HG02973 (cell line): ENCODE measurements around the gene NXPH4.
A peak's percentile ranks its signal among the peaks of the same experiment; 100 is the strongest.

Source experiments
- ATAC-seq: cut with Tn5 transposase; IDR thresholded peaks from one replicate; pipeline ENCODE4 v1.9.1; 2021; ENCODE audit warnings: moderate library complexity; ENCODE audit not compliant: unreplicated experiment

The NXPH4 gene

DNA sequence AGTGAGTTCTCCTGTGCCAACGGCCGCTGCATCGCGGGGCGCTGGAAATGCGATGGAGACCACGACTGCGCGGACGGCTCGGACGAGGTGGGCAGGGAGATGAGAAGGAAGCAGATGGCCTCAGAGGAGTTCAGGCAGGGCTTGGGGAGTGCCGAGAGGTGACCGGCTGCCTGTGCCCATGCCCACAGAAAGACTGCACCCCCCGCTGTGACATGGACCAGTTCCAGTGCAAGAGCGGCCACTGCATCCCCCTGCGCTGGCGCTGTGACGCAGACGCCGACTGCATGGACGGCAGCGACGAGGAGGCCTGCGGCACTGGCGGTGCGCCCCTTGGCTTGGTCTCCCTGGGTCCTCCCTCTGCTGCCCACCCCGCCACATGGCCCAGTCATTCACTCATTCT is 13.4 kb upstream of the NXPH4 start:
- ATAC-seq: no peak

DNA sequence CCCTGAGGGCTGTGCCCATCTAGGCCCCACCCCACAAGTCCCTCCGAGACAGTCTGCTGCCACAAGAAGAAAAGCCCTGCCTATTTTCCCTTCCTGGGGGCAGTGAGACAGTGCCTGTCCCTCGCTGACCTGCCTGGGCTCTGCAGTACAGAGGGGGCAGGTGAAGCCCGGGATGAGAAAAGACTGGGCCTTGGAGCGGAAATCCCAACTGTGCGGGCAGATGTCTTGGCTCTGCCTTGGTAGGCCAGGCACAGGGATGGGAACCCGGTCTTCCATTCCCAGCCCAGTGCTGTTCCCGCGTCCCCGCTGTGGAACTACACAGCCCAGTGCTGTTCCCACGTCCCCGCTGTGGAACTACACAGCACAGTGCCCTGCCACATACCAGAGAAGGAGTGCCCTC is 12.8 kb upstream of the NXPH4 start:
- ATAC-seq: no peak

DNA sequence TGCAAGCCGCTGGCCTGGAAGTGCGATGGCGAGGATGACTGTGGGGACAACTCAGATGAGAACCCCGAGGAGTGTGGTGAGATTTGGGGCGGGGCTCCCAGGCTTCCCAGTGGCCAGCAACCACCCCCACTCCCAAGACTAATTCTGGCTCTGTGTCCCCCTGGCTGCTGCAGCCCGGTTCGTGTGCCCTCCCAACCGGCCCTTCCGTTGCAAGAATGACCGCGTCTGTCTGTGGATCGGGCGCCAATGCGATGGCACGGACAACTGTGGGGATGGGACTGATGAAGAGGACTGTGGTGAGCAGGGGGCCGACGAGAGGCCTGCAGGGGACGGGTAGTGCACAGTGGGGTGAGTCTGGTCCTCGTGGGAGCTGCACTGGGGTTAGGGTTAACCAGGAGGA is 12.1 kb upstream of the NXPH4 start:
- no peak for ATAC-seq

DNA sequence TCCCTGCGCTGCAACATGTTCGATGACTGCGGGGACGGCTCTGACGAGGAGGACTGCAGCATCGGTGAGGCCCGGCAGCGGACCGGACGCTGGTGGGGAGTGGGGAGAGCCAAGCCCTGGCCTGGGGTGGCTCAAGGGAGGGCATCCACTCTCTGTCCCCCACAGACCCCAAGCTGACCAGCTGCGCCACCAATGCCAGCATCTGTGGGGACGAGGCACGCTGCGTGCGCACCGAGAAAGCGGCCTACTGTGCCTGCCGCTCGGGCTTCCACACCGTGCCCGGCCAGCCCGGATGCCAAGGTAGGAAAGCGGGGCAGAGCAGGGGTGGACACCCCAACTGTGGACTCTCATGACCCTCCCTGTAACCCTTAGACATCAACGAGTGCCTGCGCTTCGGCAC is 11.4 kb upstream of the NXPH4 start:
- no peak for ATAC-seq

DNA sequence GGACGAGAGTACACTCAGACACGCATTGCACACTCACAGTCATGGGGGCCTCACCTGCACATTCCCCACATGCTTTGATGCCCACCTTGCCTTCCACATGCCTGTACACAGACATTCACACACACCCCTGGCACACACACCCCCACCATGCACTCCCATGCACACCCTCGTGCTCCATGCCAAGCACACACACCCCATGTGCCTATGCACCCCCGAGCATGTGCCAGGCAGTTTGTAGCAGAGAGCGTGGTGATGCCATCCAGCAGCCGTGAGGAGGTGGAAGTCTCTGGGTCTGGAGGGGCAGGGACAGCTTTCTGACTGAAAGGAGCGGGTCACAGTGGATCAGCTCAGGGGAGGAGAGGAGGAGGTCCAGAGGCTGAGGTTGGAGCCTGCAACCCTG is 10.7 kb upstream of the NXPH4 start:
- ATAC-seq: no peak

DNA sequence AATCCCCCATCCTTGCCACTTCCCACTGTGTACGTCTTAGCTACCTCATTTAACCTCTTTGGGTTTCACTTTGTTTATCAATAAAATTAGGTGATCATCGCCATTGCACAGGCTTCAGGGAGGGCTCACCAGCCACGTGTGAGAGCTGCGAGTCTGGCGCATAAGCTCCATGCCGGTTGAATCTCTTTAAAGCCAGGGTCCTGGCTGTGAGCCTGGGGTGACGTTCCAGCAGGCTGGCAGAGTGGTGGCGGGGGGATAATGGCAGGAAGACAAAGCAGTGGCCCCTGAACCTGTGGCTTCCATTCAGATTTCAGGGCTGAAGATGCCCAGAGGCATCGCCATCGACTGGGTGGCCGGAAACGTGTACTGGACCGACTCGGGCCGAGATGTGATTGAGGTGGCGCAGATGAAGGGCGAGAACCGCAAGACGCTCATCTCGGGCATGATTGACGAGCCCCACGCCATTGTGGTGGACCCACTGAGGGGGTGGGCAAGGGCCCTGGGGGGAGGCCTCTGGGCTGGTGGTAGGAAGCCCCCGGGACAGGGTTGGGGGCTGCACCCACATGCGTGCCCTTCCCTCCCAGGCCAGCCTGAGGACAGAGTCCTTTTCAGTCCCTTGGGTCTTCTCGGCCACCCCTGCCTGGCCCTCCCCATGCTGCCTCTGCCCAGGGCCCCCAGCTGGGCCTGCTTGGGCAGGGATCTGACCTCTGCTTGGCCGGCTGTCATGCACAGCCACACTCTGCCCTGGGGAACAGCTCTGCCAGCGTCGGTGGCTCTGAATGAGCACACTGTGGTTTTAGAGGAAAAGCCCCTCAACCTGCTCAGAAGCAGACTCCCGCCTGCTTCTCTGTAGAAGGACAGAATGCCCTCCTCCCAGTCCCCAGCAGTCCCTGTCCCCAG is 8.6 kb upstream of the NXPH4 start:
- no peak for ATAC-seq

DNA sequence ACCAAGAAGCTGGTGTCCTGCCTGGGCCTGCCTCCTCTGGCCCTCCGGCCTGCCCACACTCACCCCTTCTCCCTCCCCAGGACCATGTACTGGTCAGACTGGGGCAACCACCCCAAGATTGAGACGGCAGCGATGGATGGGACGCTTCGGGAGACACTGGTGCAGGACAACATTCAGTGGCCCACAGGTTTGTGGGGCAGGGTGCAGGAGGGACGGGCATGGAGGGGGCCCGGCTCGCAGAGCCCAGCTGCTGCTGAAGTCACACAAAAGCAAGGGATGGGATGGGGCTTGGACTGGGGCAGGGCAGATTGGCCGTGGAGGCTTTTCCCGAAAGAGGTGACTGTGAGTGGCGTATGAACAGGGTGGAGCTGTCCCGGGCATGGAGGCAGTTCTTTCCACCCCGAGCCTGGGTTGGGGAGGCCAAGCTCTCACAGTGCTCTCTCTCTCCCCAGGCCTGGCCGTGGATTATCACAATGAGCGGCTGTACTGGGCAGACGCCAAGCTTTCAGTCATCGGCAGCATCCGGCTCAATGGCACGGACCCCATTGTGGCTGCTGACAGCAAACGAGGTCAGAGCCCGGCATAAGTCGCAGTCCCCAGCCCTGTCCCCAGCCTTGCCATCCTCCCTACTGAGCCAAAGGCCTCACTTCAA is 7.8 kb upstream of the NXPH4 start:
- ATAC-seq: no peak

DNA sequence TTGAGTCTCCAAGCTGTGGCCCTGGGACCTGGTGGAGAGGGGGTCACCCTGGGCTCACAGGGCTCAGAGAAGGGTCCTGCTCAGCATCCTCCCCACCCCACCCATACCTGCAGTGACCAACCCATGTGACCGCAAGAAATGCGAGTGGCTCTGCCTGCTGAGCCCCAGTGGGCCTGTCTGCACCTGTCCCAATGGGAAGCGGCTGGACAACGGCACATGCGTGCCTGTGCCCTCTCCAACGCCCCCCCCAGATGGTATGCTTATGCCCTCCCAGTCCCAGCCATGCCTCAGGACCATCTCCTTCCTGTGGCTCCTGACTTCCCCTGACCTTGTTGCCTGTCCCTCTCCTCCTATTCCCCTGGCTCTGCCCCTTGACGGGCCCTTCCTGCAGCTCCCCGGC is 6.7 kb upstream of the NXPH4 start:
- ATAC-seq: no peak

DNA sequence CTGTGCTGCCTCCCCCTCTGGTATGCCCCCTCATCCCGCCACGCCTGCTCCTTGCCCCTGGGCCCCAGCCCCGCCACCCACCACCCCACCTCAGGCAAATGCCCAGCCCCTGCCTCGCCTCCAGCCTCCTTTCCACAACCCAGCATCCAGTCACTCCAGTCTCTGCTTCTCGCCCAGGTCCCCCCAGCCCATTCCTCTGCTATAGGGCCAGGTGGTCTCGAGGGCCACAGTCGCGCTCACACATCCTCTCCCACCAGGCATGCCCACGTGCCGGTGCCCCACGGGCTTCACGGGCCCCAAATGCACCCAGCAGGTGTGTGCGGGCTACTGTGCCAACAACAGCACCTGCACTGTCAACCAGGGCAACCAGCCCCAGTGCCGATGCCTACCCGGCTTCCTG is 6.1 kb upstream of the NXPH4 start:
- no peak for ATAC-seq

DNA sequence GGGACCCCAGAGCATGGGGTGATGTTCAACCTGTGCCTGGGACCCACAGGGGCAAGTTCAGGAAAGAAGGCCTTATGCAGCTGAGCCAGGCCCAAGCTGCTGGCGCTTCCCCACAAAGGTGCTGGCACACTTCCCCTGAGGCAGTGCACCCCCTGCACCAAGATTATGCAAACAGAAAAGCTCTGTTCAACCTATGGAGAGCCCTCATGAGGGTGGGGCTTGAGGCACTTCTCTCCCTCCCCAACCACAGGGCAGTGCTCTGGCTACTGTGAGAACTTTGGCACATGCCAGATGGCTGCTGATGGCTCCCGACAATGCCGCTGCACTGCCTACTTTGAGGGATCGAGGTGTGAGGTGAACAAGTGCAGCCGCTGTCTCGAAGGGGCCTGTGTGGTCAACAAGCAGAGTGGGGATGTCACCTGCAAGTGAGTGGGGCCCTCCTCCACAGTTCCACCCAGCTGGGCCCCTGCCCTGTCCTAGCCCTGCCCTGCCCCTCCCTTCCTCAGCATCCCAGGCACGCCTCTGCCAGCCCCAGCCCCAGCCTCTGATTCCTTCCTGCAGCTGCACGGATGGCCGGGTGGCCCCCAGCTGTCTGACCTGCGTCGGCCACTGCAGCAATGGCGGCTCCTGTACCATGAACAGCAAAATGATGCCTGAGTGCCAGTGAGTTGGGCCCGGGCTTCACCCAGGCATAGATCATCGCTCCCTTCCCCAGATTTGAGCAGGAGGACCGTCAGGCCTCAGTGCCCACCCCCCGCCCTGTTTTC is 5.5 kb upstream of the NXPH4 start:
- no peak for ATAC-seq

DNA sequence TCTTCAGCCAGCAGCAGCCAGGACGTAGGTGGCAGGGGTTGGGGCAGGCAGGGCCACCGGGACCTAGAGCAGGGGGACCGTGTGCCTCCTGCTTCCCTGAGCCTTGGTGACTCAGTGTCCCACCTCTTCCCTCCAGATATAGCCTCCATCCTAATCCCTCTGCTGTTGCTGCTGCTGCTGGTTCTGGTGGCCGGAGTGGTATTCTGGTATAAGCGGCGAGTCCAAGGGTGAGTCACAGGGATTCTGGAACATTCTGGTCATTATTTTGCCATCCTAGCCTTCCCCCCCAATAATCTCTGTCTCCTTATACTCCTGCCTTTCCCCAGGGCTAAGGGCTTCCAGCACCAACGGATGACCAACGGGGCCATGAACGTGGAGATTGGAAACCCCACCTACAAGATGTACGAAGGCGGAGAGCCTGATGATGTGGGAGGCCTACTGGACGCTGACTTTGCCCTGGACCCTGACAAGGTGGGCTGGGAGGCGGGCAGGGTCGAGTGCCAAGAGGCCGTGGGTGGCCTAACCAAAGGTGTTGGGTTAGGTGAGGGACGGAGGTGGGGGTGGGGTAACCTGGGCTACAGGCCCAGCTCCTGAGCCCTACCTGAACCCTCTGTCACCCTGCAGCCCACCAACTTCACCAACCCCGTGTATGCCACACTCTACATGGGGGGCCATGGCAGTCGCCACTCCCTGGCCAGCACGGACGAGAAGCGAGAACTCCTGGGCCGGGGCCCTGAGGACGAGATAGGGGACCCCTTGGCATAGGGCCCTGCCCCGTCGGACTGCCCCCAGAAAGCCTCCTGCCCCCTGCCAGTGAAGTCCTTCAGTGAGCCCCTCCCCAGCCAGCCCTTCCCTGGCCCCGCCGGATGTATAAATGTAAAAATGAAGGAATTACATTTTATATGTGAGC is 4.5 kb upstream of the NXPH4 start:
- ATAC-seq: no peak

DNA sequence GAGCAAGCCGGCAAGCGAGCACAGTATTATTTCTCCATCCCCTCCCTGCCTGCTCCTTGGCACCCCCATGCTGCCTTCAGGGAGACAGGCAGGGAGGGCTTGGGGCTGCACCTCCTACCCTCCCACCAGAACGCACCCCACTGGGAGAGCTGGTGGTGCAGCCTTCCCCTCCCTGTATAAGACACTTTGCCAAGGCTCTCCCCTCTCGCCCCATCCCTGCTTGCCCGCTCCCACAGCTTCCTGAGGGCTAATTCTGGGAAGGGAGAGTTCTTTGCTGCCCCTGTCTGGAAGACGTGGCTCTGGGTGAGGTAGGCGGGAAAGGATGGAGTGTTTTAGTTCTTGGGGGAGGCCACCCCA is 3.9 kb upstream of the NXPH4 start:
- no peak for ATAC-seq

DNA sequence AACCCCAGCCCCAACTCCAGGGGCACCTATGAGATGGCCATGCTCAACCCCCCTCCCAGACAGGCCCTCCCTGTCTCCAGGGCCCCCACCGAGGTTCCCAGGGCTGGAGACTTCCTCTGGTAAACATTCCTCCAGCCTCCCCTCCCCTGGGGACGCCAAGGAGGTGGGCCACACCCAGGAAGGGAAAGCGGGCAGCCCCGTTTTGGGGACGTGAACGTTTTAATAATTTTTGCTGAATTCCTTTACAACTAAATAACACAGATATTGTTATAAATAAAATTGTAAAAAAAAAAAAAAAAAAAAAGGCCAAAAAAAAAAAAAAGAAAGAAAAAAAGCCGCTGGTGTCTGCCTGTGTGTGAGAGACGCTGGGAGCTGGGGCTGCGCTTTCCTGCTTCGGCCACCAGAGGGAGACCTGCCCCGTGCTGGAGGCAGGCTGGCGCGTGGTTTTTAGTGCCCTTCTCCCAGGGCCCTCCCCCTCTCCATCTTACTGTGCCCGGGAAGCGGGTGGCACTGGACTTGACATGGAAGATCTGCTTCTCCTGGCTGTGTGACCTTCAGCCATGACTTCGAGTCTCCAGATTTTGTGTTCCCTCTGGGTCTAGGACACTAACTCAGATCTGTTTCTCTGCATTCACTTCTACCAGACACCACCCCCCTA is 3.4 kb upstream of the NXPH4 start:
- ATAC-seq: no peak

DNA sequence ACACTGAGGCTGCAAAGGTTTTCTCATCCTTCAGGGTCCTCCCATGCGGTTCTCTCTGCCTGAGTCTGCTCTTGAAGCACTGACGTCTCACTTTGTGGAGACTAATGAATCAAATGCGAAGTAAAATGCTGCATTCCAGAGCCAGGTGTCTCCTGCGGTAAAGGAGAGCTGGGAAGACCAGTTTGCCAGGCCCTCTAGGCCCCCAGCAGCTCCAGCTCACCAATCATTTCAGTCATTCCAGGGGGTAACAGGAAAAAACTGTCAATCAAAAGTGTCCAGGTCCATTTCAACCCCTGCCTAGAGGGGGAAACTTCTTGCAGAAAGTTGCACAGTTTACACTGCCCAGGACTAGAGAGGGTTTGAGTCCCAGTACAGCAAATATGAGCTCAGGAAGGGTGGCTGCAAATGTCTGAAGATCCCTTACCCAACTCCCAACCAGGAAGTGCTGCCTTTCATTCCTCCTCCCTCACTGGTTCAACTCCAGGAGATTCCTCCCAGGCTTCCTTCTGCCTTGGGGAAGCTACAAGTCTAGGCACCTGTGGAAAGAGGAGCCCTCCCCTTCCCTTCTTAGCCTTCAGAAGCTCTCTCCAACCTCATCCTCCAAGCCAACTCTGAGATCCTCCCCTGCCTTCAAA is 2.7 kb upstream of the NXPH4 start:
- ATAC-seq: no peak

DNA sequence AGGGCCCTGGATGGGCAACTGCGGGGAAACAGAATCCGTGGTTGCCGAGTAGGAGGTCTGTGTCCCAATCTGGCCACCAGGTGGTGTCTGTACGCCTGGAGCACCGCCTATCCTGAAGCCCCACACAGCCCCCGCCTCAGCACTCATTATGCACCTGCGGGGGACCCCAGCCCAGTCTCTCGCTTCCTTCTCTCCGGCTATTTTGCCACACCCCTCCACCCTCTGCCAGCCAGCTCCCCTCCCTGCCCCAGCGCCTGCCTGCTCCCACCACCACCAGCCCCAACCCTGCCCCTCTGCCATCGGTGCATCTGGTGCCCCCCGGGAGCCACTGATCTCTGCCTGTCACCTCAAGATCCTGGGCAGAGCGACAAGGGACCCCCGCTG is 2.2 kb upstream of the NXPH4 start:
- no peak for ATAC-seq

DNA sequence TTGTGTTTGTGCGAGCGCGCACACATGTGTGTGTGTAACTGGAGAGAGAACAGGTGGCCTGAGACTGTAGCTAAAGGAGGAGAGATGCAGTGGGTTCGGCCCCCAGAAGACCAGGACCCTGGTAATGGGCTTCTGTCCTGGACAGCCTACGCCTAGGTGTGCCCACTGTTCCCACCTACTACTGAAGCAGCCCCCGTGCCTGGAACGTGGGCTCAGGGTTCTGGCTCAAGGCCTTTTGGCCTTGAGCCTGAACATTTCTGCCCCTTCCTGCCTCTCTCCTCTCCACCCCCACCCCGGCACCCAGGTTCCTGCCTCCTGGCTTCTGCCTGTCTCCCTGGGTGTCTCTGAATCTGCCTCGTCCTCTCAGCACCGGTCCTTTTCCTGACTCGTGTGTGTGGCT is 1.5 kb upstream of the NXPH4 start:
- no peak for ATAC-seq

DNA sequence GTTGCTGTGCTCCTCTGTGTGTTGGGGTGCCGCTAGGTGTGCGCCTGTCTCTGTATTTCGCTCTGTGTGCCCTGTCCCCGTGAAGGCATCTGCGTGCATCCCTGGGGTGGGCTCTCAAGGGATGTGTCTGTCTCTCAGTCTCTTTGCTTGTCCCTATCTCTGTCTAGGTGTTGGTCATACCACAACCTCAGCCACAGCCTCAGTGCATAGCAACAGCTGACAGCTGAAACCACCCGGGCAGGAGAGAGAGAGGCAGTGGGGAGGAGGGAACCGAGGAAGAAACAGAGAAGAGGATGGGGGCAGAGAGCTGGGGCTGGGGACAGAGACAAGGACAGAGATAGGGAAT is 953 bp upstream of the NXPH4 start:
- ATAC-seq: peak; percentile 47

DNA sequence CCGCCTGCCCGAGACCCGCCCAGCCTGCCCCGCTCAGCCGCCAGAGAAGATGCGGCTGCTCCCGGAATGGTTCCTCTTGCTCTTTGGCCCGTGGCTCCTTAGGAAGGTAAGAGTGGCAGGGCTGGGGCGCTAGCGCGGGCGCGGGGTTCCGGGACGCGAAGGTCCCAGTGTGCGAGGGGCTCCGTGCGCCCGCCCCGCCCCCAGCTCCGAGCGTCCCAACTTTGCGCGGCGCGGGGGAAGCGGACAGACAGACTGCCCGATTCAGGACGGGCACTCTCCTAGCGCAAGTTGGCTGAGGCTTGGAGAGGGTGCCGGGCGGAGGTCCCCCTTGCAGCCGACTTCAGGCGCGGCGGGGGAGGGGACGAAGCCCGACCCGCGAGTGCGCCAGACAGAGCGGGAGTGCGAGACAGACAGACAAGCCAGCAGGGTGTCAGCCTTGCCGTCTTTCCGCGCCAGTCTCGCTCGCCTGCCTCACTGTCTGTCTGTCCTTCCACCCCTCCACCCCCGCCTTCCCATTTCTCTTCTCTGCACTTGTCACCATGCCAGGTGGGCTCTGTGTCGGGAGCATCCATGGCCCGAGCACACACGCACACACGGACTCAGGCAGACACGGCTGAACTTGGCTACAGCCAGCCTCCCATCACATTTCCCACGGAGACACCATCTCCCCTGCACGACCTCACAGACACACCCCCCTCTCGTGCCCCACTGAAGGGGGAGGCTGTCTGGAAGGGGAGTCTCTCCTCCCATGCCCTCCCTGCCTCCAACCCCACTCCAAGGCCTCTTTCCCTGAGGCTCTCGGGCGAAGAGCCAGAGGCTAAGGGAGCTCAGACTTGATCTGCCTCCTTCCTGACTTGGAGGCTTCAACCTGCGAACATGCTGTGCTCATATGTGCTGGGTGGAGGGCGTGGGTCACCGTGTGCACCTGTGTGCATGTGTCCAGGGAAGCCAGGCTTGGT is 606 bp downstream of the NXPH4 start:
- no peak for ATAC-seq
